Loucy (cell line): ENCODE measurements around the gene DUSP23.

Experiments used
- H2AFZ ChIP-seq: fragments of 200-600 bp; sonication (generic); 2 replicates; pipeline ENCODE4 v1.6.0; 2016; ENCODE audit warnings: antibody characterized with exemption, mild to moderate bottlenecking, low read length, moderate library complexity
- H3F3A ChIP-seq: fragments of 200-600 bp; 2 replicates; pipeline ENCODE4 v1.6.0; 2016; ENCODE audit warnings: antibody characterized with exemption, low read depth, mild to moderate bottlenecking
- H3K27me3 ChIP-seq: fragments of 200-600 bp; sonication (generic); 2 replicates; pipeline ENCODE4 v1.6.1; 2014; ENCODE audit warnings: low read length, mild to moderate bottlenecking; ENCODE audit not compliant: insufficient read depth, poor library complexity, severe bottlenecking
- H3K36me3 ChIP-seq: fragments of 200-600 bp; sonication (generic); 2 replicates; pipeline ENCODE4 v1.6.1; 2016; ENCODE audit warnings: low read length; ENCODE audit not compliant: insufficient read depth
- H3K4me1 ChIP-seq: fragments of 200-600 bp; sonication (generic); 2 replicates; pipeline ENCODE4 v1.5.1; 2014; ENCODE audit warnings: low read length, mild to moderate bottlenecking; ENCODE audit not compliant: insufficient read depth, poor library complexity, severe bottlenecking
- H3K4me2 ChIP-seq: fragments of 200-600 bp; sonication (generic); 2 replicates; pipeline ENCODE4 v1.6.0; 2014; ENCODE audit warnings: antibody characterized with exemption, low read length, low read depth, mild to moderate bottlenecking; ENCODE audit not compliant: poor library complexity, severe bottlenecking
- H3K4me3 ChIP-seq: fragments of 200-600 bp; sonication (generic); 2 replicates; pipeline ENCODE4 v1.5.1; 2014; ENCODE audit warnings: low read length, mild to moderate bottlenecking, mixed read lengths; ENCODE audit not compliant: poor library complexity, severe bottlenecking
- H3K79me2 ChIP-seq: fragments of 200-600 bp; sonication (generic); 2 replicates; pipeline ENCODE4 v1.6.1; 2014; ENCODE audit warnings: low read length; ENCODE audit not compliant: insufficient read depth
- H3K9ac ChIP-seq: fragments of 200-600 bp; sonication (generic); 2 replicates; pipeline ENCODE4 v1.6.0; 2014; ENCODE audit warnings: mild to moderate bottlenecking, low read depth, low read length, moderate library complexity; ENCODE audit not compliant: poor library complexity, severe bottlenecking
- H3K9me2 ChIP-seq: fragments of 200-600 bp; sonication (generic); replicated peaks from 2 replicates; pipeline ENCODE4 v1.6.1; 2016; ENCODE audit warnings: low read depth, low read length, mixed read lengths
- H3K9me3 ChIP-seq: fragments of 200-600 bp; sonication (generic); 2 replicates; pipeline ENCODE4 v1.6.1; 2014; ENCODE audit warnings: mild to moderate bottlenecking, antibody characterized with exemption, low read length, low read depth; ENCODE audit not compliant: insufficient read depth
- H4K20me1 ChIP-seq: fragments of 200-600 bp; sonication (generic); 2 replicates; pipeline ENCODE4 v1.6.0; 2014; ENCODE audit warnings: antibody characterized with exemption, low read length, mild to moderate bottlenecking; ENCODE audit not compliant: insufficient read depth, poor library complexity, severe bottlenecking
- CTCF ChIP-seq: fragments of 200-600 bp; sonication (generic); conservative IDR thresholded peaks from 2 replicates; pipeline ENCODE4 v1.5.1; 2014; ENCODE audit warnings: mild to moderate bottlenecking, antibody characterized with exemption, low read length
- EZH2phosphoT487 ChIP-seq: fragments of 200-600 bp; IDR thresholded peaks from 2 replicates; pipeline ENCODE4 v1.6.1; 2018; ENCODE audit warnings: antibody characterized with exemption, mild to moderate bottlenecking, moderate library complexity, borderline replicate concordance

The DUSP23 gene

GRCh38 chr1:159780583-159781582 is at the start of gene DUSP23:
DUSP23 (plus strand) TSS chr1:159780962; CDS start chr1:159781101, 139 bp downstream.
- H3K4me2 ChIP-seq = peak within 1 kb of the TSS; percentile 79
- no peaks in the 10 kb centered on the region for H3K36me3 ChIP-seq
- peaks cover 4% of the 10 kb centered on the region; the same call in 1 of the 2 replicates for H3K79me2 ChIP-seq
- no peaks in the 10 kb centered on the region for H3K4me1 ChIP-seq
- no peaks in the 10 kb centered on the region for H3K27me3 ChIP-seq
- TF ChIP-seq EZH2phosphoT487 = no peak
- TF ChIP-seq CTCF = peak; percentile 66
- peak within 1 kb of the TSS; percentile 75 for H3K4me3 ChIP-seq
- H4K20me1 ChIP-seq = peaks cover 3% of the 10 kb centered on the region
- peak within 1 kb of the TSS; percentile 66 for H3K9ac ChIP-seq
- peak within 1 kb of the TSS; percentile 85 for H2AFZ ChIP-seq
- H3F3A ChIP-seq = no peaks in the 10 kb centered on the region
- H3K9me2 ChIP-seq = no peaks in the 10 kb centered on the region
- H3K9me3 ChIP-seq = no peaks in the 10 kb centered on the region

- H3K9me3 ChIP-seq = no peaks in the 10 kb centered on the region
- no peak overlapping the region for H2AFZ ChIP-seq
- H4K20me1 ChIP-seq = no peaks in the 10 kb centered on the region
- TF ChIP-seq CTCF = no peak
- H3K4me3 ChIP-seq = no peak overlapping the region
- H3K79me2 ChIP-seq = no peaks in the 10 kb centered on the region
- H3K4me2 ChIP-seq = no peak overlapping the region
- H3F3A ChIP-seq = no peaks in the 10 kb centered on the region
- H3K27me3 ChIP-seq = no peaks in the 10 kb centered on the region
- no peaks in the 10 kb centered on the region for H3K36me3 ChIP-seq
- no peaks in the 10 kb centered on the region for H3K4me1 ChIP-seq
- H3K9ac ChIP-seq = no peak overlapping the region
- no peaks in the 10 kb centered on the region for H3K9me2 ChIP-seq
Observed at GRCh38 chr1:159737238-159737916, 43.4 kb upstream of the DUSP23 start.

DNA sequence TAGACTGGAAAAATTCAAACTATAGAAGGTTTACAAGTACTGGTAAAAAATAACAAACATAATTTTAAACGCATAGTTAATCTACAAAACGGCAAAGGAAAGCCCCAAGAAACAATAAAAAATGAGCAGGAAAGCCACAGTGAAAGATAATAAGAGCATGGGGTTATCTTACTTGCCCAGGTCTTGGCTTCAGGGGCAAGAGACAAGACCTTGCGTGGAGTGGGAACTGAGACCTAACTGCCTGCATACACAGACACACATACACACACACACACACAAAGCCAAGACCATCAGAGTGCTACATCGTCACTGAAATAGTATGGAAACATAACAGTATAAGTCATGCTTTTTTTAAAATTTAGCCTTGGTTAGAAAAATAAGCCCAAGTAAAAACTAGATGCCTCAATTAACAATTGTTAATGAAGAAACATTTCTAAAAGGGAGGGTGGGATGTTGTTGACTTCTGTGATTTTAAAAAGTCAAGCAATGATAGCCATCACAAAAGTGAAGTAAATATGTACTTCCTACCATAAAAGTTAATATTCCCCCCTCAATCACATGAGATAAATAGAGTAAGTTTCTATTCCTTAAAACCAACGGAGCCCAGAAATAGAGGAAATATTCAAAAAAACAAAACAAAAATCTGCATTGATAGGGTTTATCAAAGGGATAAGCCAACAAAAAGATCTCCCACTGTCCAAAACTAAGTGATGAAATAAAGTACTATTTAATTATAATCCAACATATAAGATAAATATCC is 36.9 kb upstream of the DUSP23 start:
- Histone ChIP-seq H3K4me1 (peaks cover 36% of the 10 kb centered on the region), H3K9me3 (no peaks in the 10 kb centered on the region), H3K27me3 (no peaks in the 10 kb centered on the region), H3K36me3 (no peaks in the 10 kb centered on the region), H3K4me3 (no peak overlapping the region), H2AFZ (no peak overlapping the region), H3K9me2 (no peaks in the 10 kb centered on the region), H3F3A (peaks cover 11% of the 10 kb centered on the region), H3K9ac (no peak overlapping the region), H4K20me1 (no peaks in the 10 kb centered on the region), H3K79me2 (no peaks in the 10 kb centered on the region), H3K4me2 (peak overlapping the region; percentile 10)
- TF ChIP-seq EZH2phosphoT487 (no peak), CTCF (no peak)
